CD1c-positive myeloid dendritic cell (primary cell): ENCODE measurements around the gene MSTN.

Source experiments
- DNase-seq: peaks from one replicate; pipeline ENCODE4 v3.0.0-alpha.2; 2016; ENCODE audit errors: extremely low spot score

The MSTN gene

DNA sequence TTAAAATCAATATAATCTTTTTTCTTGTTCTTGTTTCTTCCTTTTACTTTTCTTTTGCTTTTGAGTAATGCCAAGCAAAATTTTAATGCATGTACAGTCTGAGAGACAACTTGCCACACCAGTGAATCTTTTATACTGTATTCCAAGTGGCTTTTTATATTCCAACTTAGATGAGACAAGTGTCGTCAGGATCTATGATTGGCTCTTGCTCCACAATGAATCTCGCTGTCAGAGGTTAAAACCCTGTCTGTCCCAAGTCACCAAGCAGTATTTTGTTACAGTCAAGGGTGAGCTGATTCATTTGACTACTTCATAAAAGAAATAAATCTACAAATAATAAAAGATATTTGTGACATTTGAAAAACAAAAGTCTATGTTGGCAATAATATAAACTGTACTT, at the start of gene MSTN:
TSS of gene MSTN (minus strand) at position 129 of the 400 bp plus-strand sequence. CDS start 133 bp downstream, outside the sequence.
- no peak for DNase-seq

DNA sequence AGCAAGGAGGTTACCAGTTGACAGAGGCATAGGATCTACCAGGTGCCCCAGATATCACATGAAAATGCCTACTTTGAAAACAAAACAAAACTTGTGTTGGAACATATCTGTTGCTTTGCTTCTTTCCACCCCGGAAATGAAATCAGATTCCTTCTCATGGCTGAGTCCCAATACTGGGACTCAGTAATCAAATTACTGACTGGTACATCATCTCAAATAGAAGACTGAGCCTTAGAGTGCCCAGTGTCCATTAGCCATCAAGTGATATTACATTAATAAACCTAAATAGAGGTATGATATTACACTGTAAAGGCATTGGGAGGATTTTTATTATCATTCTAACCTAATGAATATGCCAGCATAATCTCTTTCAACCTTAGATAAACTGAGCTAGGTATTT, 48.6 kb upstream of the MSTN start:
- DNase-seq, result no peak

DNA sequence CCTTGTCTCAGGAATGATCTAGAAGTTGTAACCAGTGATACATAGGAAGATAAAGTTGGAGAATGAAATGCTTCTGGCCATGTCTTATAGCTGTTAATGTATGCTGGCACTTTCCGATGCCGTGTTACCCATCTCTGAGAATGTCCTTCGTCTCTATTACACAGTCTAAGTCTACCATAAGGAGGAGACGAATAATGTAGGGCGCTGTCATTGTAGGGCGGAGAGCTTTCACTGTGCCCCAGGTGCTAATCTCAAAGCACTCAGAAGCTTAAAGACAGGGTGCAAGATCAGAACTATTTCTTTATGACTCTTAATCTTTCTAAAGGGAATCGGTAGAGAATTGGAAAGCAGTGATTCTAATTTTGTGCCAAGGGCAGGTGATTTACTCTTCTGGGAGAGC, 48.2 kb upstream of the MSTN start:
- no peak for DNase-seq

DNA sequence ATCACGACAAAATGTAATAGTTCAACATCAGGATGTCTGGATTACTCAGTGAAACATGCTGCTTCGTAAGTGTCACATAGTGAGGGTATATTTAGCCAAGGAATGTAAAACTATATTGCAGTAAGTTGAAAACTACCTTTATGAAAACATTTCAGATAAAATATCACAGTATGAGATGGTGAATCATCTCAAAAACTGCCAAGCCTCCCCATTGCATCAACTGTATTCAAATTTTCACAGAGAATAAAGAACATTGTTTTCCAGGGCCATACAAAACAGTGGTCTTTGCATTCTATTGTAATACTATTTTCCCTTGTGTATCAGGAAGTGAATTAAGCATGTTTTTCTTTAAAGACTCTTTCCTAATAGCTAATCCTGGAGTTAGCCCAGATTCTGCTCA, 47.6 kb upstream of the MSTN start:
- DNase-seq, result no peak

- no peak for DNase-seq
Observed at GRCh38 chr2:190107409-190107808, 44.9 kb upstream of the MSTN start.

GRCh38 chr2:190106783-190107182, 44.3 kb upstream of the MSTN start:
- no peak for DNase-seq

DNA sequence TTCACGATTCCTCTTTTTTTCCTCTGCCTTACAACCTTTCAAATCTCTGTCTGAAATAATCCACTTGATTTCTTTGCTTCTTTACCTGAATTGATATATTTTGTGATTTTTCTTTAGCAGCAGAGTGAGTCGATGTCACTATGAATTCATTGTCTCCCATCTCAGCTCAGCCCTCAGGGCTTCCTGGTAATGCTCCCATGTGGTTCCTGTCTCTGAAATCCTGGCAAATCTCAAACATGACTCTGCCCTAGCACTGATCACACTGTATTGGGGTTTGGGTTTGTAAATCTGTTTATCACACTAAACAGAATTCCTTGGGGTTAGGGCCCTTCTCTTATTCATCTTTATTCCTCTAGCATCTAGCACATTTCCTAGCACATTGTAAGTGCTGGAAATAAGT, 43.0 kb upstream of the MSTN start:
- DNase-seq, result no peak

DNA sequence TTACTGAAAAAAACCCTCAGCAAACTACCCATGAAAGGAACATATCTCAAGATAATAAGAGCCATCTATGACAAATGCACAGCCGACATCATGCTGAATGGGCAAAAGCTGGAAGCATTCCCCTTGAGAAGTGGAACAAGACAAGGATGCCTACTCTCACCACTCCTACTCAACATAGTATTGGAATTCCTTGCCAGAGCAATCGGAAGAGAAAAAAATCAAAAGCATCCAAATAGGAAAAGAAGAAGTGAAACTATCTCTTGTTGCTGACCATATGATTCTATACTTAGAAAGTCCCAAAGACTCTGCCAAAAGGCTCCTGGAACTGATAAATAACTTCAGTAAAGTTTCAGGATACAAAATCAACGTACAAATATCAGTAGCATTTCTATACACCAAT, 40.6 kb upstream of the MSTN start:
- DNase-seq, result no peak

GRCh38 chr2:190099890-190100697, 37.6 kb upstream of the MSTN start:
- DNase-seq, result no peak

- no peak for DNase-seq
Observed at GRCh38 chr2:190098851-190099250, 36.3 kb upstream of the MSTN start.

- no peak for DNase-seq
Observed at GRCh38 chr2:190097115-190097514, 34.6 kb upstream of the MSTN start.

GRCh38 chr2:190094316-190094871, 31.9 kb upstream of the MSTN start:
- no peak for DNase-seq

DNA sequence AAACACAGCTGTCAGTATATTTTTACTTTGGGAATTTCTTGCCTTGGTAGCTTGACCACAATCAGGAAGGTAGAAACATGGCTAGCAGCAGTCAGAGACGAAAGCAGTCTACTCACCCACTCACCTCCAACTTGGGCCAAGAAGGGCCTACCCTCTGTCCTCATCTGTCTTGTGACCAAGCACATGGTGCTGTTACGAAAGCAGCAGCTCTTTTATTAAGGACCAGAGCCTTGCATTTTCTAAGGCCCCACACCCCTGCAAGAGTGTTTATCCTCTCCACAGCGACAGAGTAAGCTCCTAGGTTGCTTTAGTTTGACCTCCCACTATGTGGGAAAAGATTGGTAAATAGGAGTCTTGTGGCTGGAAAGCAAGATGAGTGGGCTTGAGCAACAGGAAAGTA, 31.3 kb upstream of the MSTN start:
- peak; percentile 43 for DNase-seq

- no peak for DNase-seq
Observed at GRCh38 chr2:190090148-190090547, 27.6 kb upstream of the MSTN start.

GRCh38 chr2:190088917-190089316, 26.4 kb upstream of the MSTN start:
- peak; percentile 71 for DNase-seq

GRCh38 chr2:190084704-190085103, 22.2 kb upstream of the MSTN start:
- no peak for DNase-seq

DNA sequence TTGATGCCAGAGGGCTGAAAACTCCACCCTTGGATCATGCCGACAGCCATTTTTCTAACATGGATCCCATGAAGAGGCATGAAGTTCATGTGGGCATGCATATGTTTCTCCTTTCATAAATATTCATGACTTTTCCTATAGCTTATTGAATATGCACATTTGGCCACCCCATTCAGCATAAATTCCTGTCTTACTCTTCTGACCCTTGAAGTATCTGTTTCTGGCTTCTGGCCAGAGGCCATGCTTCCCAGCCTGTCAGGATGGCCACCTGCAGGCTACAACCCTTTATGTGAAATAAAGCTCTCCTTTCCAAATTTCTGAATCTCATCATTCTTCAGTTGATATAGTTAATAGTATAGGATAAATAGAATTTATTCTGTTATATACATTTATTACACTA, 19.6 kb upstream of the MSTN start:
- DNase-seq, result no peak

DNA sequence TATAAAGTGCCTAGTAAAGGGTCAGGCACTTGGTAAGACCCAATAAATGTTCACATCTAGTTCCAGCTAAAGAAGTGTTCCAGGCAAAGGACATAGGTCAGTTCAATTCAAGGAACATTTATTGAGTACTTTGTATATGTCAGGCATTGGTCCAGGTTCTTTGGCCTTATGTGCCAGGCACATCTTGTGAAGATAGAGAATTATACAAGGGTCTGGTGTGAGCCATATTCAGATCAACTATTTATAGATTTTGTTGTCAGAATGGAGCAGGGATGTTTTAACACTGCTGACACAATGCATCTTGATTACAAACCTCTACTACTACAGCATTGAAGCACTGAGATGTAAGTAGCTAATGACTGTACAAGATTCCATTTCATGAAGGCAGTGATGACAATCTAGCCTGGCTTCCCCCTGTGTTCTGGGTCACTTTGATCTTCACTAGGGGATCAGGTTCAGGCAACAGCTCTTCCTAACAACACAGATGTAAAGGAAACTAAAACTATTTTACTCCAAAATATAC, 18.1 kb upstream of the MSTN start:
- no peak for DNase-seq

DNA sequence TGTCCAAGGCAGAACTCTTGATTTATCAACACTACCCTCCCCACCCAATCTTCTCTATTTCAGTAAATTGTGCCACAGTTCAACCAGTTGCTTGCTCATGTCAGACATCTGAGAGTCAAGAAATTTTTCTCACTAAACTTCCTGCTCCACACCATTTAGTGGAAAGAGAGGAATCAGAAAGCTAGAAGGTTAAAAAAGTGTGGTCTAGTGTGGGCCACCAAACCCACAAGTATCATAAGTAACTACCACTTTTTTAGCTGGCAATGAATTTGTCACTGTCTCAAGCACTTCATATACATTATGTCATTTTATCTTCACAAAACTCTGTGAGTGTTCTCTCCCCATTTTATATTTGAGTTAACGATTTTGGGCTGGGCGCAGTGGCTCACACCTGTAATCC, 16.6 kb upstream of the MSTN start:
- no peak for DNase-seq

- no peak for DNase-seq
Observed at GRCh38 chr2:190075623-190076022, 13.1 kb upstream of the MSTN start.

GRCh38 chr2:190069936-190070696, 7.6 kb upstream of the MSTN start:
- peak; percentile 85 for DNase-seq

DNA sequence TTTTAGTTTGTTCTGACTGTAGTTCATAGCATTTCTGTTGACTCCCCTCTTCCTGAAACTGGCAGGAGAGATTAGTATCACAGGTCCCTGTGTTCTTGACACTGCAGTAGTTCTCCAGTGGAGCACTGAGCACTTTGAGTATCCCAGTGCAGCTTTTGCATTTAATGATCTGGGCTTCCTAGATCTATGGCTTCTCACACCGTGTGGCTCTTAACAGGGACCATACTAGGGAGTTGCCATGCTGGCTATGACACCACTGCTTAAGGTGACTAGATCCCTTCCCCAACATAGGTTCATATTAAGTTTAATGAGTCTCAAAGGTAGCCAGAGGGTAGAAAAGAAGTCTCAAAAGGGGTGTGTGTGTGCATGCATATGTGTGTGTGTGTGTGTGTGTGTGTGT, 6.2 kb upstream of the MSTN start:
- no peak for DNase-seq

DNA sequence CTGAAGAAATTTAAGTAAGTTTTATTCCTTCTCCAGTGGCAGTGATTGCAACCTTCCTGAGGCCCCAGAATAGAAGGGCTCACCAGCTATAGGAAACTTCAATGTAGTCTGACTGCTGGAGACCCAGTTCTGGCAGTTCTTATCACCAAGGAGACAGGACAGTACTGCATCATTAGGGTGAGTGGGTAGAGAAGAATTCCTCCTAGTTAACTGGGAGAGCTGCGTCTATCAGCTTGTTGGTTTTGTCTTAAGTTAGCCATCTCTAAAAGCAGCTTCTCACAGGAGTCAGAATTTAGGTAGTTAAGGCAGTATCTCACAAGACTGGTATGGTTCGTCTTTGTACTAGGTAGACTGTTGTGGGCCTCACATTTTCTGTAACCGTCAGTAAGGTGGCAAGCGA, 3.3 kb upstream of the MSTN start:
- DNase-seq, result no peak
